Stimulated activated CD4-positive, alpha-beta T cell treated with anti-CD3 and anti-CD28 coated beads, Interleukin-4, amount 100 ng/mL, for 48 hours (primary cell): ENCODE measurements around the gene FGD2.

ENCODE experiments used
- DNase-seq, 2 donors: peaks; one replicate each; pipeline ENCODE4 v3.0.0-alpha.2; 2020; ENCODE audit warnings: low read depth in 2 of 2

Gene FGD2

GRCh38 chr6:37005061-37005810 is at the start of gene FGD2:
Gene FGD2 (plus strand): TSS chr6:37005655. CDS start chr6:37005818, 163 bp downstream.
- DNase-seq: no peak

- no peak for DNase-seq
Observed at GRCh38 chr6:36955671-36956445, 49.6 kb upstream of the FGD2 start.

GRCh38 chr6:36956446-36956820 is 49.0 kb upstream of the FGD2 start:
- DNase-seq: no peak

- DNase-seq: no peak
Observed at GRCh38 chr6:36957773-36958271, 47.6 kb upstream of the FGD2 start.

GRCh38 chr6:36958775-36959554 is 46.5 kb upstream of the FGD2 start:
- no peak for DNase-seq

- no peak for DNase-seq
Observed at GRCh38 chr6:36959555-36960250, 45.8 kb upstream of the FGD2 start.

- DNase-seq: no peak
Observed at GRCh38 chr6:36961441-36962435, 43.7 kb upstream of the FGD2 start.

- peak; percentile 69 to 70 for DNase-seq
Observed at GRCh38 chr6:36962874-36963273, 42.6 kb upstream of the FGD2 start.

- DNase-seq: no peak
Observed at GRCh38 chr6:36963451-36964290, 41.8 kb upstream of the FGD2 start.

- DNase-seq: no peak
Observed at GRCh38 chr6:36964349-36964748, 41.1 kb upstream of the FGD2 start.

GRCh38 chr6:36964908-36965307 is 40.5 kb upstream of the FGD2 start:
- no peak for DNase-seq

GRCh38 chr6:36967301-36967700 is 38.2 kb upstream of the FGD2 start:
- DNase-seq: no peak

- no peak for DNase-seq
Observed at GRCh38 chr6:36967757-36968156, 37.7 kb upstream of the FGD2 start.

GRCh38 chr6:36968266-36968977 is 37.0 kb upstream of the FGD2 start:
- DNase-seq: no peak

- no peak for DNase-seq
Observed at GRCh38 chr6:36969240-36969691, 36.2 kb upstream of the FGD2 start.

- DNase-seq: no peak
Observed at GRCh38 chr6:36969988-36970891, 35.2 kb upstream of the FGD2 start.
